T follicular helper cell (primary cell): ENCODE data around the gene TENM4.

ENCODE experiments used
- DNase-seq: peaks from one replicate; pipeline ENCODE4 v3.0.0-alpha.2; 2020; ENCODE audit warnings: low read depth

Gene TENM4

GRCh38 chr11:79174045-79175008 lies 266.5 kb downstream of the TENM4 start:
- no peak for DNase-seq

DNA sequence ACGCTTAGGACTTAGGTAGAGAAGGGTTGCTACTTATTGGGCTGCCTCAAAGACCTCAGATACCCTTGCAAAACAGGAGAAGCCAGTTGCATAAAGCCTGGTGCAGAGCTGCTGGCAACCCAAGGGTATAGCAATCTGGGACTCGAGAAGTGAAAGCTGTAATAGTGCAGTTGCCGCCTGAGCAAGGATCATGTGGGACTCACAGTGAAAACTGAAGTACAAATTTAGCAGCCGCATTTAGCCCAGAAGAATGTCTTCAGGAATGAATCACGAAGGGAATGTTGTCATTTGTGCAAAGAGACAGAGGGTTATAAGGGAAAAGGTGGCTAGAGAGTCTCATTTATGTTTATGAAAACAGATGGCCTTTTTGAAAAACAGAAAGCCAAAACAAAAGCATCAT lies 267.2 kb downstream of the TENM4 start:
- DNase-seq: no peak

- no peak for DNase-seq
Measured at GRCh38 chr11:79170321-79170720, 270.5 kb downstream of the TENM4 start.

DNA sequence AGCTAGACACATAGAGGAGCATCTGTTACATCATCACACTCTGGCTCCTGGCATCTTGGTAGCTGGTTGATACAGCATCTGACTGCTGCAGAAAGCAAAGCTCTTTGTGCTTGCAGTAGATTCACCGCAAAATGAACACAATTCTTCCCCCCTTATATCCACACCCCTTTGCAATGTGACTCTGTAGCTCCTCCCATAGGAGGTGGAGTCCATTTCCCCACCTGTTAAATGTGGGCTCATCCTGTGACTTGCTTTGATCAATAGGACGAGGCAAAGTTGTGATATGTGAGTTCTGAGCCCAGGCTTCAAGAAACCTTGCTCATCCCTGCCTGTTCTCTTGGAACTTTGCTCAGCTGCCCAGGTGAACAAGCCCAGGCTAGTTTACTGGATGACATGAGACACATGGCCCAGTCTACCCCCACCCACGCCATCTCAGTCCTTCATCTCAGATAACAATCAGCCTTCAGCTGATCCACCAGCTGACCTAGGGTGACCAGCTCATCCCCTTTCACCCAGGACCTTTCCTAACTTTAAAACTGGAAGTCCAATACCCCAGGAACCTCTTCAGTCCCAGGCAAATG lies 272.2 kb downstream of the TENM4 start:
- no peak for DNase-seq

DNA sequence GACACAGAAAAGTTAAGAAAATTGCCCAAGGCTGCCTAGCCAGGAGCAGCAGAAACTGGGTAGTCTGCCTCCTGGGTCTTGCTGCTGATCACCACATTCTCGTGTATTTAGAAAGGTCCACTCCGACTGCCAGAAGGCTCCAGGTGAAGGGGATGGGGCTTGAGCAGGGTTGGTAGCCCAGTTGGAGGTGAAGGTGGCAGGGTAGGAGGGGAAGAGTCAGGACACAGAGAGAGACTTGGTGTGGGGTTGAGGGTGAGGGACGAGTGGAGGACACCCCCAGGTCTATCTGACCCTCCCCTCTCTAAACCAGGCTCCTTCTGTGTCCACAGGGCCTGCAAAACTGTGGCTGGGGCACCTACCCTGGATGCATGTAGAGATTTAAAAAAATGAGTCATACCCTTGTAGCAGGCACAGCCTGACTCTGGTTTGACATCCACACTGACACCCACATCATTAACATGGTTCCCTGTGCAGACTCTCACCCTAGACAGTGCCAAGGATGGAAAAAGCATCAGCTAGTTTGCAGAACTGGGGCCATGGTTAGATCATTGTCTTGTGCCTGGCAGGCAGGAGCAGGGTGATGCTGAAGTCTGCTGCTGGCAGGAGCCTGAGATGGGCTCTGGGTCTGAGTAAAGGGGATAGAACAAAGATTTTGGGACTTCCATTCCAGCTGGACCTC lies 273.2 kb downstream of the TENM4 start:
- no peak for DNase-seq

DNA sequence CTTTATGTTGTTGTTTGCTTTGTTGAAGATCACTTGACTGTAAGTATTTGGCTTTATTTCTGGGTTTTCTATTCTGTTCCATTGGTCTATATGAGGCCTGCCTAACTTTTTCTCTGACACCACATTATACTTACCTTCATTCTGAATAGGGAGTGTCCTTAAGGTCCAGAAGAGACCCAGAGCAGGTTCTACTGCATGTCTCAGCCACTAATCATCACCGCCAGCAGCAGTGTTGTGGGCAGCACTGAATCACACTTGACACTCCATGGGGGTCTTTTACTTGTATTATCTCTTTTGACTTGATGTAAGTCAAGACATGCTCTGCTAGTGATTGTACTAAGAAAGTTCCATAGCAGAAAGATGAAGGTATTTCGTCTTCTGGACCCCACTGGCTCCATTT lies 274.9 kb downstream of the TENM4 start:
- DNase-seq: no peak

DNA sequence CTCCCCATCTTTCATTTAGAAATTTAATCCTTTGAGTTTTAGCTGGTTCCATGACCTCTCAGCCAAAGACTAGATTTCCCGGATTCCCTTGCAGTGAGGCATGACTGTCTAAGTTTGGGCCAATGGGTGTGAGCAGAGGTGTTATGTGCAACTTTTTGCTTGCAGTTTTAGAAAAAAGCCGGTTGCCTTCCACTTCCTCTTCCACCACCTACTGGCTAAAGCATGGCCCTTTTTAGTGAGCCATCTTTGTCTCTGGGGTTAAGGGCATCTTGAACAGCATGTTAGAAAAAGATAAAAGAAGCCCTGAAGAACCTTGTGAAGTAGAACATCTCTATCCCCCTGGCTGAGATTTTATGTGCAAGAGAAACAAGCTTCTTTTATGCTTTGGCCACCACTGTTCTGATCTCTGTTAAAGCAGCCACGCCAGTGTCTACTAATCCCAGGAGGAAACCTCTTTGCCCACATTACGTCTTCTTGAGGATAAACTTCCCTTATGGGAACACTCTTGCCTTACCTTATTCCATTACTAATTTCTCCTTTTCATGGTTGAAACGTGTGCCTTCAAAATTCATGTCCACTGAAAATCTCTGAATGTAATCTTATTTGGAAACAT lies 279.9 kb downstream of the TENM4 start:
- no peak for DNase-seq

DNA sequence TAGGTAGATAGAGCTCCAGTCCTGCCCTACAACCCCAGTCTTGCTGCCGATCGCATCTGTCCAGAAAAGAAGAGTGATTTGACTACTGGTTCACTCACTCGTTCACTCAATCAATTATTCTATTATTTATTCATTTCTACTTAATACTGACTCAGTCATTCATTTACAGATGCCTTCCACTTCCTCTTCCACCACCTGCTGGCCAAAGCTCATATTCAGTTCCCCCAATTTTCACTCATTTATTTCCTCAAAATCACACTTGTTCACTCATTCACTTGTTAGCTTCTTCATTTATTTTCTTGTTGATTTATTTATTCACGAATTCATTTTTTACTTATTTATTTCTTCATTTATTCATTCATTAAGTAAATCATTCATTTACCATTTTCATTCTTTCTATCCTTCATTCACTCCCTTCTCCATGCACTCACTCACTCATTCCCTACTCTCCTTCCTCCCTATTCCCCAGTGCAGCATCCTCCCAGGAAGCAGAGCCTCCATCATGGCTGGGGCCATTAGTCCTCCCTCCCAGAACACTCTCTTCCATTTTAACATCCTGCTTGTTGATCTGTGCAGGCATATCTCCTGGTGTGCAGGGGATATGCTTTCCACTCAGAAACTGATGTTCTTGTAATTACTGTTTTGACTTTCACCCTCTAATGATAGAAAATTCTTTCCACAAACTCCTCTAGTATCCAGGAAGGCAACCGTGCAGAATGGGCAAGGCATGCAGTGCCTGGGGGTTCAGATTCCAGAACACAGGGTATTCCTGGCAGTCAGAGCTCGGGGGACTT lies 281.0 kb downstream of the TENM4 start:
- DNase-seq: no peak

GRCh38 chr11:79157738-79158137 lies 283.1 kb downstream of the TENM4 start:
- DNase-seq: no peak

- DNase-seq: no peak
Measured at GRCh38 chr11:79156031-79156430, 284.8 kb downstream of the TENM4 start.

DNA sequence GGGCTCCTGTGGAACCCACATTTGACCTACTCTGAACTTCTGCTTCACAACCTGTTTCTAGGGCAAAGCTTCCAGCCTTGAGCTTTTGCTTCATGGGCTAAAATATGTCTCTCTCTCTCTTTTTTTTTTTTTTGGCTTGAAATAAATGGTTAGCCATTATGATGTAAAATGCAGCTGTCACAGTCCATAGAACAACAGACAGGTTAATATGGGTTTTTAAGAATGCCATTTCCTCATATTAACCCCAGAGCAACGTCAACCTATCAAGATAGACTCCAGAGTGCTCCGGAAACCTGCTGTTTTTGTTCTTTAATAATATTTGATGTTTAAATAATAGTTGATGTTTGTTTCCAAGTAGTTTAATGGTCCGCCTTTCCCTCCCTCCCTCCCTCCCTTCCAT lies 285.6 kb downstream of the TENM4 start:
- no peak for DNase-seq

GRCh38 chr11:79152511-79152910 lies 288.3 kb downstream of the TENM4 start:
- DNase-seq: no peak

DNA sequence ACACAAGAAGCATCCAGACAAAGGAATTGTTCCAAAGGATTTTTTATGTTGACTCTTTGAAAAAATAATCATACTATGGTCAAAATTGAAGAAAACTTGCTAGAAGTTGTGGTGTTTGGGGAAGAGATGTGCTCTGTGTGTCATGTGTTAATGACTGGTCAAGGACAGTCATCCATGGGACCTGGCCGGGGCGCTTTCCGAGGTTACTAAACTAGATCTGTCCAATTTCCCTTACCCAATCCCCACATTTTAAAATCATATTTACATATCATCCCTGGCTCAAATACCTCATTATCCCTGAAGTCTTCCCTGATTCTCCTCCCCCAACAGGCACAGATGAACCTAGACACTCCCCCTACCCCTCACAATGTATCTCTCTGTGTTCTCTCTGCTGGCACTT lies 289.4 kb downstream of the TENM4 start:
- DNase-seq: no peak

- DNase-seq: no peak
Measured at GRCh38 chr11:79150966-79151365, 289.9 kb downstream of the TENM4 start.

DNA sequence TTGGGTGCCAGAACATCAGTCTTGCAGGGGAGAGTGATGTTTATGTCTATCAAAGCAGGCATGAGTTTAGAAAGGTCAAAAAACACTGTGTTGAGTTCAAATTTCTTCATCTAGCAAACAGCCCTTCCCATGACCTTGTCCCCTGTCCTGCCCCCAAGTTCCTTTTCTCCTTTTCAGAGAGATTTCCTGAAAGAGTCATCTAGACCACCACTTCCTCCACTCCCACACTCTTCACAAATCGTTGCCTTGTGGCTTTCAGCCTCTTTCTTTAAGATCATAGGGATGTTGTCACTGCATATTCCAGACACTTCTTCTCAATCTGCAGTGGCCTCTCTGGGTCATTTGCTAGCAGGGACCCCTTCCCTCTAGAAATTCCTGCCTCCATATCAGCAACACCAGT lies 290.5 kb downstream of the TENM4 start:
- DNase-seq: no peak

- DNase-seq: no peak
Measured at GRCh38 chr11:79147731-79148130, 293.1 kb downstream of the TENM4 start.

- no peak for DNase-seq
Measured at GRCh38 chr11:79147011-79147410, 293.8 kb downstream of the TENM4 start.

DNA sequence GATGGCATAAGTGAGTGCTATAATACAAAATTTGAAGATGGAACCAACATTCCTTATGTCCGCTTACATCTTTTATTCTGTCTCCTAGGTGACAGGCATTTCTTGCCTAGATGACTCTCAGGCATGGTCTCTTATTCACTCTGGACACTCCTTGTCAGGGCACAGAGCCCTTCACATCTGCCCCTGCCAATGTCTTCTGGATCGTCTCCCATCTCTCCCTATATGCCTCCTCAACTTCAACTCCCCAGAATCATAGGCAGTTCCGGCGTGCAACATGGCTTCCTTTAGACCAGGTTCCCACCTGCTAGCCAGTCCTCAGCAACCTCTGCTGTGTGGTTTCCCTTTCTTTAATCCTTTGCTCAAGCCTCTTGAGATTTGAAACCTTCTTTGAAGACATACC lies 300.9 kb downstream of the TENM4 start:
- DNase-seq: no peak

DNA sequence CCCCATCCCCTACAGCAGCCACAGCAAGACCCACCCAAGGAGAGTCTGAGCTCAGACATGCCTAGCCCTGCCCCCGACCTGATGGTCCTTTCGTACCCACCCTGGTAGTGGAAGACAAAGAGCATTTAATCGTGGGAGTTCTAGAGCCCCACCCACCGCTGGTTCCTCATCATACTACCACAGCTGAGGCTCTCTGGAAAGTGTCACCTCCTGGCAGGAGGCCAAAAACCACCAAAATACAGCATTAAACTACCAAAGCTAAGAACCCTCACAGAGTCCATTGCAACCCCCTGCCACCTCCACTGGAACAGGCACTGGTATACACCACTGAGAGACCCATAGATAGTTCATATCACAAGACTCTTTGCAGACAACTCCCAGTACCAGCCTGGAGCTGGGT lies 311.1 kb downstream of the TENM4 start:
- DNase-seq: no peak

GRCh38 chr11:79128291-79128690 lies 312.5 kb downstream of the TENM4 start:
- no peak for DNase-seq

DNA sequence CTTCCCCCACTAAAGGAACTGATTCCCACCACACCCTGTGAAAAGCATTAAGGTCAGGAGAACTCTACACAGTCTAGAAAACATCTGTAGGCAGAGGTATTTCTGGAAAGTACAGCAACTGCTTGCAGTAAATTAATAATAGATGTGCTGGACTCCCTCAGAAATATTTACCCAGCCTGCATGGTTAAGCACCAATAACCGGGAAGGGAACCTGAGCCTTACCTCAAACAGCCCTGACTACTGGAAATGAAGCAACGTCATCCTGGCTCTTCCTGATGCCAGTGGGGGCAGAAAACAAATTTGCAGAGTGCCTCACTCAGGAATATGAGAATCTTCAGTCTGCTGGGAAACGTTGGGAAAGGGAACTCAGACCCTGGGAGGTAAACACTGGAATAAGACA lies 318.1 kb downstream of the TENM4 start:
- no peak for DNase-seq

DNA sequence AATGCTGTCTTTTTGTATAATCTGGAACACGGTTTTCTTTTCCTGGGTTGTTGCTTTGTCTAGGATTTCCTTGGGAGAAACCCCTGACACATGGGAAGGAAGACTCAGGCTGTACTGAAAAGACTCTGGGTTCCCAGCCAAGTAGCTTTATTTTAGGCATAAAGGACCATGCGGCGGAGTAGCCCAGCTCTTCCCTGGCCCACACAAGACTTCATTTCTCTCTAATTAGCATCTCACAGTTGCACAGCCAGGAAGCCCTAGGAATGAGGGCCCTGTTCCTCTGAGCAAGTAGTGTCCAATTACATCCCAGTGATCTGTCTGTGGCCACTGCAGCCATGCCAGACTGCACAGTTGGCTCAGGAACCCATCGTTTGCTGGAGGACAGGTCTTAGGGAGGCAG lies 319.5 kb downstream of the TENM4 start:
- DNase-seq: no peak
